A549 (cell line): Measurements from ENCODE around the gene DHRS11.

Source experiments
- CBX8 ChIP-seq: fragments of 200-600 bp; sonication (generic); IDR thresholded peaks from 2 replicates; pipeline ENCODE4 v1.6.1; 2016
- EP300 ChIP-seq, 2 experiments: fragments of >200 bp; sonication (Bioruptor Twin); formaldehyde crosslinking; IDR thresholded peaks; 2 replicates in 1 of 2; 3 replicates in 1 of 2; pipeline ENCODE4 v1.6.1; 2016 to 2017
- HDAC2 ChIP-seq: fragments of 200-600 bp; sonication (generic); IDR thresholded peaks from 2 replicates; pipeline ENCODE4 v1.6.1; 2016
- RAD21 ChIP-seq, 2 experiments: fragments of >200 bp in 1 of 2; sonication (Bioruptor Twin) in 1 of 2; formaldehyde crosslinking in 1 of 2; IDR thresholded peaks in 1 of 2; conservative IDR thresholded peaks in 1 of 2; 2 replicates in 1 of 2; 3 replicates in 1 of 2; pipeline ENCODE4 v1.6.1; 2012 to 2018; ENCODE audit warnings: inconsistent platforms in 1 of 2

DNA sequence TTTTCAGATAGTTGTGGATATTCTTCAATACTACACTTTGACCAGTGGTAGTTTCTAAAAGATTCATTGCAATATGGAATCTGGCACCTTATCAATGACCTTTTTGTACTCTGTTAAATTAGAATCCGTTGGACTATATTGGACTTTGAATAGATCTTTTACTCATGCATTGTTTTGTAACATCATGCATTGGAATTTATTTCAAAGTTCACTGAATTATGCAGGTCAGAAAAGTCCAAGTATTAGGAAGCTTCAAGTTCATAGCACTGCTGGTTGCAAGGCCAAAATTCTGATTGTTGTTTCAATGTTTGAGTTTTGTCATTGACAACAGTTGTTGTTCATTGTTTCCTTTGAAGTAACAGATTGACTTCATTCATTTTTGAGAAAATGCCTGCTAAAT is 7.9 kb upstream of the DHRS11 start:
- TF ChIP-seq CBX8 (no peak), RAD21 (conservative IDR thresholded peaks at IDR 0.05 in 1 of 2, IDR thresholded peaks at IDR 0.05 in 1 of 2) (no peak), HDAC2 (no peak), EP300 (IDR thresholded peaks at IDR 0.05) (no peak)
